ENCODE results near the gene ABCA12.

- no peak for TF ChIP-seq CTCF (IDR thresholded peaks at IDR 0.05)
- no peak for TF ChIP-seq POLR2A (IDR thresholded peaks at IDR 0.05)
Observed at GRCh38 chr2:215010390-215010789, 128.0 kb downstream of the ABCA12 start.
